Measurements from ENCODE around the gene DOHH. TPM values are rescaled to one million over a fixed set of nuclear protein-coding genes. Genes with fewer than 3 reads are reported as not detected.

DOHH gene
- 1.4 TPM for total RNA-seq

GRCh38 chr19:3500429-3501101 is at the start of gene DOHH:
TSS of gene DOHH (minus strand) at chr19:3500674. CDS start at chr19:3496814, 3,860 bp downstream.
- Histone ChIP-seq H3K4me3 (ENCODE audit: low read length) (peak within 1 kb of the TSS; percentile 86), H3K9me3 (ENCODE audit: low read depth, low read length) (no peaks in the 10 kb centered on the region), H3K4me1 (ENCODE audit: insufficient read depth, low read length) (peaks cover 27% of the 10 kb centered on the region), H3K27me3 (ENCODE audit: insufficient read depth, low read length) (no peaks in the 10 kb centered on the region)

- H3K9me3 ChIP-seq (ENCODE audit: low read depth, low read length) = no peaks in the 10 kb centered on the region
- peaks cover 61% of the 10 kb centered on the region for H3K4me1 ChIP-seq (ENCODE audit: insufficient read depth, low read length)
- H3K27me3 ChIP-seq (ENCODE audit: insufficient read depth, low read length) = no peaks in the 10 kb centered on the region
- H3K4me3 ChIP-seq (ENCODE audit: low read length) = no peak overlapping the region
Measured at GRCh38 chr19:3549816-3550215, 49.3 kb upstream of the DOHH start.

GRCh38 chr19:3548606-3549005 is 48.1 kb upstream of the DOHH start:
- H3K4me3 ChIP-seq (ENCODE audit: low read length) = no peak overlapping the region

GRCh38 chr19:3547767-3548282 is 47.4 kb upstream of the DOHH start:
- peaks cover 42% of the 10 kb centered on the region for H3K4me1 ChIP-seq (ENCODE audit: insufficient read depth, low read length)
- H3K4me3 ChIP-seq (ENCODE audit: low read length) = no peak overlapping the region
- H3K9me3 ChIP-seq (ENCODE audit: low read depth, low read length) = no peaks in the 10 kb centered on the region
- H3K27me3 ChIP-seq (ENCODE audit: insufficient read depth, low read length) = no peaks in the 10 kb centered on the region

More at GRCh38 chr19:3548606-3549005, 48.1 kb upstream of the DOHH start:
- no peaks in the 10 kb centered on the region for H3K9me3 ChIP-seq (ENCODE audit: low read depth, low read length)
- no peaks in the 10 kb centered on the region for H3K27me3 ChIP-seq (ENCODE audit: insufficient read depth, low read length)
- peaks cover 49% of the 10 kb centered on the region for H3K4me1 ChIP-seq (ENCODE audit: insufficient read depth, low read length)

GRCh38 chr19:3547301-3547731 is 46.8 kb upstream of the DOHH start:
- Histone ChIP-seq H3K4me1 (ENCODE audit: insufficient read depth, low read length) (peaks cover 36% of the 10 kb centered on the region), H3K4me3 (ENCODE audit: low read length) (no peak overlapping the region), H3K9me3 (ENCODE audit: low read depth, low read length) (no peaks in the 10 kb centered on the region), H3K27me3 (ENCODE audit: insufficient read depth, low read length) (no peaks in the 10 kb centered on the region)

- no peaks in the 10 kb centered on the region for H3K27me3 ChIP-seq (ENCODE audit: insufficient read depth, low read length)
Measured at GRCh38 chr19:3546119-3546518, 45.6 kb upstream of the DOHH start.

GRCh38 chr19:3545669-3546034 is 45.2 kb upstream of the DOHH start:
- H3K27me3 ChIP-seq (ENCODE audit: insufficient read depth, low read length) = no peaks in the 10 kb centered on the region
- peaks cover 29% of the 10 kb centered on the region for H3K4me1 ChIP-seq (ENCODE audit: insufficient read depth, low read length)
- H3K4me3 ChIP-seq (ENCODE audit: low read length) = no peak overlapping the region
- no peaks in the 10 kb centered on the region for H3K9me3 ChIP-seq (ENCODE audit: low read depth, low read length)

More at GRCh38 chr19:3546119-3546518, 45.6 kb upstream of the DOHH start:
- H3K9me3 ChIP-seq (ENCODE audit: low read depth, low read length) = no peaks in the 10 kb centered on the region
- no peak overlapping the region for H3K4me3 ChIP-seq (ENCODE audit: low read length)
- peaks cover 29% of the 10 kb centered on the region for H3K4me1 ChIP-seq (ENCODE audit: insufficient read depth, low read length)

GRCh38 chr19:3544742-3545668 is 44.5 kb upstream of the DOHH start:
- Histone ChIP-seq H3K4me3 (ENCODE audit: low read length) (no peak overlapping the region), H3K9me3 (ENCODE audit: low read depth, low read length) (no peaks in the 10 kb centered on the region), H3K27me3 (ENCODE audit: insufficient read depth, low read length) (no peaks in the 10 kb centered on the region), H3K4me1 (ENCODE audit: insufficient read depth, low read length) (peaks cover 29% of the 10 kb centered on the region)

- Histone ChIP-seq H3K4me1 (ENCODE audit: insufficient read depth, low read length) (peaks cover 22% of the 10 kb centered on the region), H3K4me3 (ENCODE audit: low read length) (no peak overlapping the region), H3K9me3 (ENCODE audit: low read depth, low read length) (no peaks in the 10 kb centered on the region), H3K27me3 (ENCODE audit: insufficient read depth, low read length) (no peaks in the 10 kb centered on the region)
Measured at GRCh38 chr19:3544058-3544376, 43.5 kb upstream of the DOHH start.

- no peaks in the 10 kb centered on the region for H3K9me3 ChIP-seq (ENCODE audit: low read depth, low read length)
- no peaks in the 10 kb centered on the region for H3K27me3 ChIP-seq (ENCODE audit: insufficient read depth, low read length)
- peaks cover 16% of the 10 kb centered on the region for H3K4me1 ChIP-seq (ENCODE audit: insufficient read depth, low read length)
- H3K4me3 ChIP-seq (ENCODE audit: low read length) = no peak overlapping the region
Measured at GRCh38 chr19:3543150-3544057, 42.9 kb upstream of the DOHH start.

- H3K4me3 ChIP-seq (ENCODE audit: low read length) = no peak overlapping the region
- no peaks in the 10 kb centered on the region for H3K27me3 ChIP-seq (ENCODE audit: insufficient read depth, low read length)
- no peaks in the 10 kb centered on the region for H3K4me1 ChIP-seq (ENCODE audit: insufficient read depth, low read length)
Measured at GRCh38 chr19:3539756-3540118, 39.3 kb upstream of the DOHH start.

GRCh38 chr19:3538965-3539755 is 38.7 kb upstream of the DOHH start, which contains the start of gene TEKTIP1:
TSS of gene TEKTIP1 (plus strand) at chr19:3539174. CDS start at chr19:3539178, 4 bp downstream.
- H3K9me3 ChIP-seq (ENCODE audit: low read depth, low read length) = no peaks in the 10 kb centered on the region
- no peaks in the 10 kb centered on the region for H3K4me1 ChIP-seq (ENCODE audit: insufficient read depth, low read length)
- no peaks in the 10 kb centered on the region for H3K27me3 ChIP-seq (ENCODE audit: insufficient read depth, low read length)
- no peak within 1 kb of the TSS for H3K4me3 ChIP-seq (ENCODE audit: low read length)

More at GRCh38 chr19:3539756-3540118, 39.3 kb upstream of the DOHH start:
- no peaks in the 10 kb centered on the region for H3K9me3 ChIP-seq (ENCODE audit: low read depth, low read length)

GRCh38 chr19:3538258-3538929 is 37.9 kb upstream of the DOHH start:
- Histone ChIP-seq H3K4me3 (ENCODE audit: low read length) (no peak overlapping the region), H3K4me1 (ENCODE audit: insufficient read depth, low read length) (no peaks in the 10 kb centered on the region), H3K27me3 (ENCODE audit: insufficient read depth, low read length) (no peaks in the 10 kb centered on the region), H3K9me3 (ENCODE audit: low read depth, low read length) (no peaks in the 10 kb centered on the region)

Data from mononuclear cell (primary cell).